Glomerular endothelial cell (primary cell): ENCODE measurements around the gene REV3L. TPM values are rescaled to one million over a fixed set of nuclear protein-coding genes. Genes with fewer than 3 reads are reported as not detected.
"Not testable (repeated sequence)": the region's sequence is repeated elsewhere in the genome, so short reads cannot be mapped to it uniquely, and the experiment has no call there.

Experiments
- DNase-seq: peaks from one replicate; pipeline ENCODE4 v3.0.0-alpha.2; 2011; ENCODE audit warnings: low read depth, low spot score; ENCODE audit errors: extremely low read depth
- total RNA-seq: library from RNA; depleted of rRNA; stranded (reverse); fragments of >200 nt; gene quantifications from 2 replicates; pipeline ENCODE4 v1.2.3, GENCODE V29; 2015

Gene REV3L
- total RNA-seq, 1 donor from 2014 or later, result 29.4 TPM

GRCh38 chr6:111494951-111495635 is 12.1 kb upstream of the REV3L start:
- DNase-seq, result no peak

GRCh38 chr6:111492499-111492898 is 9.5 kb upstream of the REV3L start:
- DNase-seq, result no peak

GRCh38 chr6:111490067-111490466 is 7.0 kb upstream of the REV3L start:
- no peak for DNase-seq

- DNase-seq, result no peak
These were observed 4.6 kb upstream of the REV3L start for GRCh38 chr6:111487661-111488060.

GRCh38 chr6:111486921-111487320 is 3.9 kb upstream of the REV3L start:
- DNase-seq, result no peak

- no peak for DNase-seq
These were observed 3.5 kb upstream of the REV3L start for GRCh38 chr6:111486475-111486874.

GRCh38 chr6:111485342-111485741 is 2.3 kb upstream of the REV3L start:
- no peak for DNase-seq

- no peak for DNase-seq
These were observed 1.6 kb upstream of the REV3L start for GRCh38 chr6:111484633-111484930.

GRCh38 chr6:111483736-111484632 is 966 bp upstream of the REV3L start:
- DNase-seq, result no peak

- no peak for DNase-seq
These were observed 645 bp downstream of the REV3L start for GRCh38 chr6:111482188-111482958.

GRCh38 chr6:111481836-111482187 is 1.2 kb downstream of the REV3L start:
- DNase-seq, result no peak

GRCh38 chr6:111480988-111481822 is 1.8 kb downstream of the REV3L start:
- no peak for DNase-seq

- DNase-seq, result no peak
These were observed 4.3 kb downstream of the REV3L start for GRCh38 chr6:111478749-111479148.

- no peak for DNase-seq
These were observed 4.9 kb downstream of the REV3L start for GRCh38 chr6:111478064-111478476.

- DNase-seq, result no peak
These were observed 5.5 kb downstream of the REV3L start for GRCh38 chr6:111477481-111477938.

- not testable (repeated sequence) for DNase-seq
These were observed 7.0 kb downstream of the REV3L start for GRCh38 chr6:111476061-111476460.

- no peak for DNase-seq
These were observed 8.2 kb downstream of the REV3L start for GRCh38 chr6:111474771-111475170.

- DNase-seq, result no peak
These were observed 8.9 kb downstream of the REV3L start for GRCh38 chr6:111474106-111474505.

GRCh38 chr6:111472933-111473435 is 10.0 kb downstream of the REV3L start:
- DNase-seq, result no peak

GRCh38 chr6:111471958-111472357 is 11.1 kb downstream of the REV3L start:
- DNase-seq, result no peak
